PC-9 (cell line): ENCODE results near the gene KLHL36. TPM values are rescaled to one million over a fixed set of nuclear protein-coding genes. Genes with fewer than 3 reads are reported as not detected.

Experiments
- BruUV-seq: library from RNA; stranded (reverse); fragments of 400-500 nt; replicated peaks from 2 replicates; lab custom pipeline; 2021; lab: Mats Ljungman, UMichigan
- CTCF ChIA-PET: fragments of 300-600 bp; sonication (Branson Sonifier 250); formaldehyde crosslinking; loops from one replicate; lab custom pipeline; 2022; ENCODE audit warnings: antibody characterized with exemption; lab: Charles Lee
- POLR2A ChIA-PET: fragments of 300-600 bp; sonication (Branson Sonifier 250); formaldehyde crosslinking; loops from one replicate; lab custom pipeline; 2022; ENCODE audit warnings: antibody characterized with exemption; ENCODE audit not compliant: unreplicated experiment; lab: Charles Lee
- DNase-seq, 2 experiments: peaks; one replicate each; pipeline versions ENCODE4 v3.0.0 to v3.0.0-alpha.2; 2015 to 2022; ENCODE audit warnings: mixed read lengths in 1 of 2
- H2AFZ ChIP-seq: fragments of 200-600 bp; sonication (generic); 2 replicates; pipeline ENCODE4 v1.8.1; 2017; ENCODE audit warnings: antibody characterized with exemption
- H3F3A ChIP-seq: fragments of 200-600 bp; sonication (generic); 2 replicates; pipeline ENCODE4 v1.8.1; 2017; ENCODE audit warnings: antibody characterized with exemption, mild to moderate bottlenecking, low read depth; ENCODE audit not compliant: insufficient read depth
- H3K27ac ChIP-seq: fragments of 200-600 bp; sonication (generic); 2 replicates; pipeline ENCODE4 v1.6.1; 2016; ENCODE audit warnings: mixed run types
- H3K27me3 ChIP-seq: fragments of 200-600 bp; sonication (generic); 2 replicates; pipeline ENCODE4 v1.6.1; 2016; ENCODE audit warnings: low read depth, mixed run types; ENCODE audit not compliant: insufficient read depth
- H3K36me3 ChIP-seq: fragments of 200-600 bp; sonication (generic); 2 replicates; pipeline ENCODE4 v1.6.1; 2016; ENCODE audit warnings: low read depth, mixed run types
- H3K4me1 ChIP-seq: fragments of 200-600 bp; sonication (generic); replicated peaks from 2 replicates; pipeline ENCODE4 v1.6.1; 2016; ENCODE audit warnings: mixed run types; ENCODE audit not compliant: insufficient read depth
- H3K4me2 ChIP-seq: fragments of 200-600 bp; sonication (generic); 2 replicates; pipeline ENCODE4 v1.6.1; 2017; ENCODE audit warnings: mixed run types
- H3K4me3 ChIP-seq: fragments of 200-600 bp; sonication (generic); 2 replicates; pipeline ENCODE4 v1.6.1; 2016; ENCODE audit warnings: mixed run types
- H3K79me2 ChIP-seq: fragments of 200-600 bp; sonication (generic); 2 replicates; pipeline ENCODE4 v1.6.1; 2017; ENCODE audit warnings: low read depth, mixed run types
- H3K9me2 ChIP-seq: fragments of 200-600 bp; sonication (generic); 2 replicates; pipeline ENCODE4 v1.8.1; 2017; ENCODE audit warnings: mild to moderate bottlenecking; ENCODE audit not compliant: insufficient read depth
- H3K9me3 ChIP-seq: fragments of 200-600 bp; sonication (generic); 2 replicates; pipeline ENCODE4 v1.8.1; 2016; ENCODE audit warnings: low read depth; ENCODE audit not compliant: insufficient read depth
- H4K20me1 ChIP-seq: fragments of 200-600 bp; sonication (generic); 2 replicates; pipeline ENCODE4 v1.8.1; 2017; ENCODE audit not compliant: insufficient read depth
- CTCF ChIP-seq: fragments of 200-600 bp; sonication (generic); conservative IDR thresholded peaks from 2 replicates; pipeline ENCODE4 v1.6.1; 2017; ENCODE audit warnings: mixed run types, antibody characterized with exemption, mild to moderate bottlenecking, moderate library complexity
- EZH2 ChIP-seq: fragments of 200-600 bp; sonication (generic); IDR thresholded peaks from 2 replicates; pipeline ENCODE4 v1.8.0; 2017; ENCODE audit warnings: antibody characterized with exemption, low read depth
- intact Hi-C: fragments of 100-400 bp; cut with micrococcal nuclease; formaldehyde crosslinking; loops from one replicate; pipeline ENCODE4 v1.10.0; 2022; ENCODE audit not compliant: unreplicated experiment
- total RNA-seq: library from RNA; stranded (reverse); gene quantifications from 2 replicates; pipeline ENCODE4 v1.2.3, GENCODE V29; 2021

KLHL36 gene
- total RNA-seq, 1 experiment from 2014 or later = 73.8 TPM

DNA sequence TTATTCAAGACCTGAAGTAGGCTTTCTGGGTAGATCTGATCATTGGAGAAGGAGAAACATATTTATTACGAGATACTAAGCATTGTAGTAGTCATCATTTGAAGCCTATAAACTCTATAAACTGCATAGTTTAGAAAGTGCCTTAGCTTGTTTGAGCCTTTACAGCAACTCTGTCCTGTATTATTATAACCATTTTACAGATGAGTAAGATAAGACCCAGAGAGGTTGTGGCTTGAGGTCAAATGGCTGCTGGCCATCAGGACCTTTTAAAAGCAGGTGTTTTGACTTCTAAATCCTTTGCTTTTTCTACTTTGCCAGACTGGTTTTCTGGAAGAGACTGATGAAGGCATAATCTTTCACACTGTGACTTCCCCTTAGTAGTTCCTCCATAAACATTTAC, 58.5 kb downstream of the KLHL36 start:
- TF ChIP-seq CTCF (no peak), EZH2 (no peak)
- Histone ChIP-seq H3K9me3 (no peaks in the 10 kb centered on the region), H3K4me3 (no peak overlapping the region), H3K36me3 (peaks cover 4% of the 10 kb centered on the region; the same call in 1 of the 2 replicates), H3K4me1 (peaks cover 31% of the 10 kb centered on the region), H3K9me2 (no peaks in the 10 kb centered on the region), H2AFZ (no peak overlapping the region), H3F3A (peaks cover 10% of the 10 kb centered on the region; the same call in 1 of the 2 replicates), H3K4me2 (no peak overlapping the region), H3K27me3 (no peaks in the 10 kb centered on the region), H4K20me1 (peaks cover 97% of the 10 kb centered on the region), H3K79me2 (peaks cover 99% of the 10 kb centered on the region), H3K27ac (no peak overlapping the region)
- intact Hi-C loops = no loop called here
- ChIA-PET CTCF (no interaction called here), POLR2A (no interaction called here)
- no TSS peak for BruUV-seq
- DNase-seq = no peak

DNA sequence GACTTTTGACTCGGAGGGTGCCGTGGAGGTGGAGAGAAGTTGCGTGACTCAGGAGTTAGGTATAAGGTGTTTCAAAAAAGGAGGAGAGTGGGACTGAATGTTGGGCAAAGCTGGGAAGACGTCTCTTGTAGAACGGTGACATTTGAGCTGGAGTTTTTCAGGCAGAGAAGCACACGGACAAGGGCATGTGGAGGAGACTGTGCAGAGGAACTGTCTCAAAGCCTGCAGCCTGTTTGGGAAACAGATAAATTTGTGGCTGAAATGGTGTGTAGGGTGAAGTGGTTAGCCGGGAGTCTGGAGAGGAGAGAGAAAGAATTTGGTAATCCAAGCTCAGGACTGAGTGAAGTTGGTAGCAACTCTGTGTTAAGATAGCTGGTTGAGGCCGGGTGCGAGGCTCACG, 61.3 kb downstream of the KLHL36 start:
- H3K4me2 ChIP-seq = no peak overlapping the region
- H3K36me3 ChIP-seq = peaks cover 4% of the 10 kb centered on the region; the same call in 1 of the 2 replicates
- H3F3A ChIP-seq = peaks cover 4% of the 10 kb centered on the region; the same call in 1 of the 2 replicates
- H3K27ac ChIP-seq = no peak overlapping the region
- H3K9me2 ChIP-seq = no peaks in the 10 kb centered on the region
- no peak for TF ChIP-seq CTCF
- no peak for TF ChIP-seq EZH2
- DNase-seq = no peak
- peaks cover 97% of the 10 kb centered on the region for H4K20me1 ChIP-seq
- no peaks in the 10 kb centered on the region for H3K9me3 ChIP-seq
- BruUV-seq = no TSS peak
- no peak overlapping the region for H3K4me3 ChIP-seq
- ChIA-PET CTCF (no interaction called here), POLR2A (no interaction called here)
- H3K27me3 ChIP-seq = no peaks in the 10 kb centered on the region
- peaks cover 16% of the 10 kb centered on the region; the same call in 1 of the 2 replicates for H3K4me1 ChIP-seq
- H2AFZ ChIP-seq = no peak overlapping the region
- peaks cover 99% of the 10 kb centered on the region for H3K79me2 ChIP-seq
- intact Hi-C loops = no loop called here

- Histone ChIP-seq H3K4me3 (no peak overlapping the region), H3F3A (peaks cover 11% of the 10 kb centered on the region; the same call in 1 of the 2 replicates), H3K9me2 (no peaks in the 10 kb centered on the region), H3K9me3 (no peaks in the 10 kb centered on the region), H3K27me3 (no peaks in the 10 kb centered on the region), H3K4me2 (no peak overlapping the region), H4K20me1 (peaks cover 97% of the 10 kb centered on the region), H2AFZ (no peak overlapping the region), H3K36me3 (peaks cover 4% of the 10 kb centered on the region; the same call in 1 of the 2 replicates), H3K4me1 (peaks cover 16% of the 10 kb centered on the region; the same call in 1 of the 2 replicates), H3K79me2 (peaks cover 97% of the 10 kb centered on the region), H3K27ac (no peak overlapping the region)
- BruUV-seq = no TSS peak
- TF ChIP-seq EZH2 (no peak), CTCF (no peak)
- ChIA-PET CTCF (interaction anchor here (0.6 kb wide), 1 partner anchor 31 kb away, joined by 6 read pairs; no protein-coding TSS in a partner anchor), POLR2A (no interaction called here)
- intact Hi-C loops = no loop called here
- DNase-seq = no peak
Observed at GRCh38 chr16:84710686-84711085, 62.4 kb downstream of the KLHL36 start.

Other genes starting within 250 kb of the KLHL36 start
- gene MEAK7, start 143.9 kb upstream of the KLHL36 start, total RNA-seq = 73.4 and 74.6 TPM in 2 replicates
- gene COTL1, start 30.4 kb upstream of the KLHL36 start, total RNA-seq = 458 and 512 TPM in 2 replicates
- 86.3 and 109 TPM in 2 replicates for gene USP10, start 51.5 kb downstream of the KLHL36 start, total RNA-seq
- 18.6 and 19.9 TPM in 2 replicates for gene CRISPLD2, start 171.5 kb downstream of the KLHL36 start, total RNA-seq